Activated naive CD4-positive, alpha-beta T cell treated with anti-CD3 and anti-CD28 coated beads, Interleukin-2, amount 50 U/mL, for 24 hours (primary cell): ENCODE data around the gene CACNA2D1.
"Not testable (repeated sequence)": the region's sequence is repeated elsewhere in the genome, so short reads cannot be mapped to it uniquely, and the experiment has no call there.

Experiments
- H3K27ac Mint-ChIP-seq: one replicate; pipeline ENCODE4 v1.8.0; 2021; ENCODE audit warnings: mild to moderate bottlenecking, mixed read lengths
- H3K27me3 Mint-ChIP-seq: one replicate; pipeline ENCODE4 v1.8.0; 2021; ENCODE audit warnings: mixed read lengths
- H3K36me3 Mint-ChIP-seq: one replicate; pipeline ENCODE4 v1.8.0; 2021; ENCODE audit warnings: mixed read lengths
- H3K4me1 Mint-ChIP-seq: one replicate; pipeline ENCODE4 v1.8.0; 2021; ENCODE audit warnings: mixed read lengths
- H3K4me3 Mint-ChIP-seq: one replicate; pipeline ENCODE4 v1.8.0; 2021; ENCODE audit warnings: mild to moderate bottlenecking, mixed read lengths
- H3K9me3 Mint-ChIP-seq: one replicate; pipeline ENCODE4 v1.8.0; 2021; ENCODE audit warnings: mixed read lengths

CACNA2D1 gene

GRCh38 chr7:82142263-82142864 is 301.2 kb downstream of the CACNA2D1 start:
- Mint-ChIP-seq H3K4me3 (no peak overlapping the region), H3K27me3 (no peaks in the 10 kb centered on the region), H3K27ac (no peak overlapping the region), H3K4me1 (no peaks in the 10 kb centered on the region), H3K36me3 (no peaks in the 10 kb centered on the region), H3K9me3 (no peaks in the 10 kb centered on the region)

DNA sequence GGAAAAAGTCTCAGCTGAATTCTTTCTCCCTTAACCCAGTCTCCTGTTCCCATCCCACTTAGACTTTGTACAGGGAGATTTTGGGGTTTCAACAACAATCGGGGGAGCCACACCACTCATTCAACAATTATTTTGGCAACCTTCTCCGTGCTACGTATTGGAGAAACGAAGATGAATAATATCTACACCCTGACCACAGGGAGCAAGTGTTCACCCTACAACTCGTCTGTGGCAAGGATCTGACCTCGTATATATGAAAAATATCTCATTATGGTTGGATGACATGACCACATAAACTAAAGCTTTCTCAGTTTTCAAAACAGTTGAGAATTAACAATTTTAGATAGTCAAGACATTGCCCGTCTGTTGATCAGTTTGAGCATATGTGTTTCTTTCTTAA is 302.1 kb downstream of the CACNA2D1 start:
- Mint-ChIP-seq H3K4me3 (no peak overlapping the region), H3K27me3 (no peaks in the 10 kb centered on the region), H3K4me1 (no peaks in the 10 kb centered on the region), H3K36me3 (no peaks in the 10 kb centered on the region), H3K27ac (no peak overlapping the region), H3K9me3 (no peaks in the 10 kb centered on the region)

GRCh38 chr7:82140608-82141007 is 303.0 kb downstream of the CACNA2D1 start:
- H3K27ac Mint-ChIP-seq, H3K4me1 Mint-ChIP-seq, H3K9me3 Mint-ChIP-seq, H3K27me3 Mint-ChIP-seq, H3K4me3 Mint-ChIP-seq, H3K36me3 Mint-ChIP-seq: not testable (repeated sequence)

- H3K4me1 Mint-ChIP-seq: no peaks in the 10 kb centered on the region
- H3K27me3 Mint-ChIP-seq: no peaks in the 10 kb centered on the region
- H3K4me3 Mint-ChIP-seq: no peak overlapping the region
- H3K36me3 Mint-ChIP-seq: no peaks in the 10 kb centered on the region
- H3K9me3 Mint-ChIP-seq: no peaks in the 10 kb centered on the region
- H3K27ac Mint-ChIP-seq: no peak overlapping the region
These were observed 312.4 kb downstream of the CACNA2D1 start for GRCh38 chr7:82131215-82131614.

- no peak overlapping the region for H3K4me3 Mint-ChIP-seq
These were observed 314.5 kb downstream of the CACNA2D1 start for GRCh38 chr7:82129091-82129490.

GRCh38 chr7:82128546-82128945 is 315.0 kb downstream of the CACNA2D1 start:
- Mint-ChIP-seq H3K9me3 (no peaks in the 10 kb centered on the region), H3K4me3 (no peak overlapping the region)

More at GRCh38 chr7:82129091-82129490, 314.5 kb downstream of the CACNA2D1 start:
- Mint-ChIP-seq H3K4me1 (no peaks in the 10 kb centered on the region), H3K27me3 (no peaks in the 10 kb centered on the region), H3K36me3 (no peaks in the 10 kb centered on the region), H3K9me3 (no peaks in the 10 kb centered on the region), H3K27ac (no peak overlapping the region)

GRCh38 chr7:82126576-82126975 is 317.0 kb downstream of the CACNA2D1 start:
- Mint-ChIP-seq H3K4me1 (no peaks in the 10 kb centered on the region), H3K4me3 (no peak overlapping the region), H3K27me3 (no peaks in the 10 kb centered on the region), H3K27ac (no peak overlapping the region), H3K9me3 (no peaks in the 10 kb centered on the region), H3K36me3 (no peaks in the 10 kb centered on the region)

More at GRCh38 chr7:82128546-82128945, 315.0 kb downstream of the CACNA2D1 start:
- Mint-ChIP-seq H3K27ac (no peak overlapping the region), H3K27me3 (no peaks in the 10 kb centered on the region), H3K4me1 (no peaks in the 10 kb centered on the region), H3K36me3 (no peaks in the 10 kb centered on the region)

DNA sequence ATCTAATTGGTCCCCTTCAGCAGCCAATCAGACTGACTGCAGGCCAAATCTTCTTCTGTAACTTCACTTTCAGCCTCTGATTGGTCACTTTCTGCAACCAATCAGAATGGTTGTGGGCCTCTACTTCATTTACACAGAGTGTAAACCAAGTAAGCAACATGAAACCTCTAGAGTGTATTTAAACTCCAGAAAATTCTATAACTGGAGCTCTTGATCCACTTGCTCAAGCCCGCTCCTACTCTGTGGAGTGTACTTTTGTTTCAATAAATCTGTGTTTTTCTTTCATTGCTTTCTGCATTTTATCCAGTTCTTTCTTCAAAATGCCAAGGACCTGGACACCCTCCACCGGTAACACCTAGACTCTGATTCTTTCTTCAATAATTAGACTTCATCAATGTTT is 319.1 kb downstream of the CACNA2D1 start:
- H3K27me3 Mint-ChIP-seq: no peaks in the 10 kb centered on the region
- no peaks in the 10 kb centered on the region for H3K36me3 Mint-ChIP-seq
- no peak overlapping the region for H3K27ac Mint-ChIP-seq
- H3K4me1 Mint-ChIP-seq: no peaks in the 10 kb centered on the region
- no peak overlapping the region for H3K4me3 Mint-ChIP-seq
- no peaks in the 10 kb centered on the region for H3K9me3 Mint-ChIP-seq

DNA sequence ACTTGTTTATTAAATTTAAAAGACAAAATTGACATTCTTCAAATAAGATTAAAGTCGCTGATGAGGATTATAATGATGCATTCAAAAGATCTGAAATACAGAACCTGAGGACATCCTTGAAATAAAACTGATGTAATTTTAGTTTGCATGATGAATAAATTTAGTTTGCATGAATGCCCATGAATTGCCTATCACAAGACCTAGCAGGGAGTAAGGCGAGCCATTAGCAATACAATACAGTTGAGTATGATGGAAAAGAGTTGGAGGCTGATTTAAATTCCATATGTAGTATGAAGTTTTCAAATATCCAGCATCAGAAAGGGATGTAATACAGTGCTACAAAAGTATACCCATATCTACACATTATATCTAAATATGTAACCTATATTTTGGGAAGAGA is 321.3 kb downstream of the CACNA2D1 start:
- no peaks in the 10 kb centered on the region for H3K9me3 Mint-ChIP-seq
- H3K27me3 Mint-ChIP-seq: no peaks in the 10 kb centered on the region
- H3K4me3 Mint-ChIP-seq: no peak overlapping the region
- H3K36me3 Mint-ChIP-seq: no peaks in the 10 kb centered on the region
- no peak overlapping the region for H3K27ac Mint-ChIP-seq
- H3K4me1 Mint-ChIP-seq: no peaks in the 10 kb centered on the region

DNA sequence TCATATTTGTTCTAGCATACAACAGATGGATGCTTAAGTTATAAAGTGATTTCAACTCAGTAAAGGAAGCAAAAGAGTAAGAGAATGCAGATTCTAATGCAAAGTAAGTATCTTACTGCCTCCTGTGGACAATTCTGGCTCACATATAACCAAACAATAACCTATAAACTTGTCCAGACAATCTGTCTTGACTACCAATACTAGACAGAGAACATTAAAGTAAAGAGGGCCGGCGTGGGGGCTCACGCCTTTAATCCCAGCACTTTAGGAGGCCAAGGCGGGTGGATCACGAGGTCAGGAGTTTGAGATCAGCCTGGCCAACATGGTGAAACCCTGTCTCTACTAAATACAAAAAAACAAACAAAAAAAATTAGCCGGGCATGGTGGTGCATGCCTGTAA is 329.3 kb downstream of the CACNA2D1 start:
- Mint-ChIP-seq H3K4me3 (no peak overlapping the region), H3K4me1 (no peaks in the 10 kb centered on the region), H3K9me3 (peaks cover 3% of the 10 kb centered on the region), H3K27me3 (no peaks in the 10 kb centered on the region), H3K27ac (no peak overlapping the region), H3K36me3 (no peaks in the 10 kb centered on the region)

DNA sequence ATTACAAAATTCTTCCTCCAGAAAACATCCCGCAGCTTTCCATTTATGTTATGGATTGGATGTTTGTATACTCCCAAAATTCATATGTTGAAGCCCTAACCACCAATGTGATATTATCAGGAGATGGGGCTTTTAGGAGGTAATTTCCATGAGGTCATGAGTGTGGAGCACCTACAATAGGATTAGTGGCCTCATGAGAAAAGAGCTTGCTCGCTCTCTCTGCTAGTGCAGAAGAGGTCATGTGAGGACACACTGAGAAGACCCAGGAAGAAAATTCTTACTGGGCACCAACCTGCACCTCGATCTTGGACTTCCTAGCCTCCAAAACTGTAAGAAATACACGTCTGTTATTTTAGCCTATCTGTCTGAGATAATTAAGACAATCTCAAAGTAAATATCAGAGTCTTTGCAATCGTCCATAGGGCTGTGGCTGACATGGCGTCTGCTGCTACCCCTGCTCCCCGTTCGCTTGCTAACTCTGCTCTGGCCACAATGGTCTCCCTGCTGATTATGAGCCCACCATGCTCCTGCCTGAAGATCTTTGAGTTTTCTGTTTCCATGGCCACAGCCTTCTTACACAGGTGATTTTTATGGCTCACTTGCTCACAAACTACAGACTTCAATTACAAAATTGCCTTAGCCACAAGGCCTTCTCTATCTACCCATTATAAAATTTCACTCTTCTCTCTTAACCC is 333.3 kb downstream of the CACNA2D1 start:
- H3K36me3 Mint-ChIP-seq: no peaks in the 10 kb centered on the region
- H3K4me1 Mint-ChIP-seq: no peaks in the 10 kb centered on the region
- H3K27me3 Mint-ChIP-seq: no peaks in the 10 kb centered on the region
- H3K4me3 Mint-ChIP-seq: no peak overlapping the region
- H3K27ac Mint-ChIP-seq: no peak overlapping the region
- H3K9me3 Mint-ChIP-seq: peaks cover 3% of the 10 kb centered on the region

DNA sequence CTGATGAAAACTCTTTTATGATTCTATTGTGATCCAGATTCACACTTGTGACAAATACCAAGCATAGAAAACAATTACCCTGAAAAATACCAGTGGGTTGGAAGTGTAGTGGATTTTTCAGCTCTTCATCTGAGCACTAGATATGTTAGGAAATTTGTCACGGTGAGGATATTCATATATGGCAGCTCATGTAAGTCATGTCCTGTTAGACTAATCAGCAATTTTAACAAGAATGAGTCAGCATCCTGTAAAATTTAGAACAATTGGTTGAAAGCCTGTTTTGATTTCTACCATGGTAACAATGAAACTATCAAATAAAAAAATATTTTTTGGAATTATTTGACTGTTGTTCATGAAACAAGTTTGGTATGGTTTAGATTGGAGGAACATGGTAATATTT is 334.3 kb downstream of the CACNA2D1 start:
- Mint-ChIP-seq H3K4me1 (no peaks in the 10 kb centered on the region), H3K4me3 (no peak overlapping the region), H3K27me3 (no peaks in the 10 kb centered on the region)

GRCh38 chr7:82106201-82106600 is 337.4 kb downstream of the CACNA2D1 start:
- Mint-ChIP-seq H3K36me3 (no peaks in the 10 kb centered on the region), H3K27me3 (no peaks in the 10 kb centered on the region), H3K27ac (no peak overlapping the region), H3K4me3 (no peak overlapping the region), H3K9me3 (no peaks in the 10 kb centered on the region), H3K4me1 (no peaks in the 10 kb centered on the region)

More for the DNA sequence above, 334.3 kb downstream of the CACNA2D1 start:
- Mint-ChIP-seq H3K36me3 (no peaks in the 10 kb centered on the region), H3K9me3 (peaks cover 3% of the 10 kb centered on the region), H3K27ac (no peak overlapping the region)

- Mint-ChIP-seq H3K27me3 (no peaks in the 10 kb centered on the region), H3K4me3 (no peak overlapping the region), H3K27ac (no peak overlapping the region), H3K36me3 (no peaks in the 10 kb centered on the region), H3K4me1 (no peaks in the 10 kb centered on the region), H3K9me3 (no peaks in the 10 kb centered on the region)
These were observed 338.1 kb downstream of the CACNA2D1 start for GRCh38 chr7:82105463-82105862.

- no peaks in the 10 kb centered on the region for H3K36me3 Mint-ChIP-seq
- H3K4me1 Mint-ChIP-seq: no peaks in the 10 kb centered on the region
- H3K27me3 Mint-ChIP-seq: no peaks in the 10 kb centered on the region
- no peak overlapping the region for H3K27ac Mint-ChIP-seq
- no peak overlapping the region for H3K4me3 Mint-ChIP-seq
- no peaks in the 10 kb centered on the region for H3K9me3 Mint-ChIP-seq
These were observed 345.2 kb downstream of the CACNA2D1 start for GRCh38 chr7:82098414-82098813.

GRCh38 chr7:82091126-82091684 is 352.4 kb downstream of the CACNA2D1 start:
- Mint-ChIP-seq H3K27me3 (no peaks in the 10 kb centered on the region), H3K36me3 (no peaks in the 10 kb centered on the region), H3K4me1 (no peaks in the 10 kb centered on the region), H3K27ac (no peak overlapping the region), H3K9me3 (no peaks in the 10 kb centered on the region), H3K4me3 (no peak overlapping the region)
